Activated CD4-positive, alpha-beta T cell treated with anti-CD3 and anti-CD28 coated beads for 1 hour (primary cell): ENCODE data around the gene NHERF1.
A peak's percentile ranks its signal among the peaks of the same experiment; 100 is the strongest.

Source experiments
- DNase-seq: peaks from one replicate; pipeline ENCODE4 v3.0.0-alpha.2; 2020

The NHERF1 gene

GRCh38 chr17:74748529-74749278 is at the start of gene NHERF1:
TSS of gene NHERF1 (plus strand) at chr17:74748628. CDS start at chr17:74748847, 219 bp downstream.
- peak; percentile 91 for DNase-seq

- DNase-seq: no peak
Observed at GRCh38 chr17:74699236-74699635, 49.2 kb upstream of the NHERF1 start.

DNA sequence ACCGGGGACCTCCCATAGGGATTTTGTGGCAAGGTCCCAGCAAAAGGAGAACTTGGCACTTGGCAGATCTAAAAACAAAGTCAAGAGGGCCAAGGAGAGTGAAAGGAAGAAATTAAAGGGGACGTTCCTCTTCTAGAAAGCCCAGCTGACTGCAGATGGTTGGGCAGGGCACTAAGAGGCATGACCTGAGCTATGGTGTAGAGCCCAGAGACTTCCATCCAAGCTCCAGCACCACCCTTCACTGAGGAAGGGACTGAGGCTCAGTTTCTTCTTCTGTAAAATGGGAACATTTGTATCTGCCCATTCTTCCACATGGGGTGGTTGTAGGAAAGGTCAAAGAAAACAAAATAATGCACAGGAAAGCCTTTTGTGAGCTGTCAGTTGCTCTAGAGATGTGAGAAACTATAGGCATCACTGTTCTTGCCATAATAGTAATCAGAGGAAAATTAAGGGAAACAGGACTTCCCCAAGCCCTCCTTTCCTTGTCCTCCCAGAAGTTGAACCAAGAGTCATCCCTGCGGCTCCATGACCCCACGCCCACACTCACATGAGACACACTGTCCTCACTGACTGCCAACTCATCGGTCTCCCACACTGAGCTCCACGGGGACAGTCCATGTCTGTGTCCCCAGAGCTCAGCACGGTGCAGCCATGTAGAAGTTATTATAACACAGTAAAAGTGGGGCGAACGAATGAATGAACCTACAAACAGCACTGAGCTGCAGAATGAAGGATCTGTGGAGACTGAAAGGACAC is 46.1 kb upstream of the NHERF1 start:
- DNase-seq: no peak

DNA sequence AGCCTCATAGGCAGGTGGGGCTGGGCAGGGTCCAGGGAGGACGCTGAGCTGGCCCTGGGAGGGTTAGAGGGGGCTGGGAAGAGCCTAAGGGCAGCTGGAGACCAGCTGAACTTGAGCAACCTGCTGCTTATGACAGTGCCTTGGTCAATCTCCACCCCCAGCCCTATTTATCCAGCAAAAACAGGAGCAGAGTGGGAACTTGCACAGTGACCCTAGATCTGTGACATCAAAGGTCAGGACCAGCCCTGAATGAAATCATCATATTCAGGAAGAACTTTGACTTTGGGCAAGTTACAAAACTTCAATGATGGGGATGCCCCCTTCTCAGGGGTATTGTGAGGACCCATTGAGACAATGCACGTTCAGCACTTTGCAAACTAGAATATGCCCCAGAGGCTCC is 45.1 kb upstream of the NHERF1 start:
- no peak for DNase-seq

DNA sequence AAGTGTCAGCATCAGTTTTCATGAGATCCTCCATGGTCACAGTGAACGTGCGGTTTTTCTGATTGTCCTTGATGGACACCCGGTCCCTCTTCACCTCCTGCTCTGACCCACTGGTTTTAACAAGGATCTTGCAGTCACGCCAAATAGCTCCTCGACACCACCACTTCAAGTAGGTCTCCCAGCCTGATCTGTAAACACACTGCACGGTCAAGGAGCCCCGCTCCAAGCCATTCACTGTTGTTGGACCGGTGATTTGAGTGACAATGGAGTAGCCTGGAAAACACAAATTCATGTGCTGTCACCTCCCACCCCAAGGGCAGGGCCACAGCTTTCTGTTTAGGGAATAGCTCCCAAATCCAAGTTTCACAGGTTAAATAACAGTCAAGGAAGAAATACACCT is 43.9 kb upstream of the NHERF1 start:
- no peak for DNase-seq

DNA sequence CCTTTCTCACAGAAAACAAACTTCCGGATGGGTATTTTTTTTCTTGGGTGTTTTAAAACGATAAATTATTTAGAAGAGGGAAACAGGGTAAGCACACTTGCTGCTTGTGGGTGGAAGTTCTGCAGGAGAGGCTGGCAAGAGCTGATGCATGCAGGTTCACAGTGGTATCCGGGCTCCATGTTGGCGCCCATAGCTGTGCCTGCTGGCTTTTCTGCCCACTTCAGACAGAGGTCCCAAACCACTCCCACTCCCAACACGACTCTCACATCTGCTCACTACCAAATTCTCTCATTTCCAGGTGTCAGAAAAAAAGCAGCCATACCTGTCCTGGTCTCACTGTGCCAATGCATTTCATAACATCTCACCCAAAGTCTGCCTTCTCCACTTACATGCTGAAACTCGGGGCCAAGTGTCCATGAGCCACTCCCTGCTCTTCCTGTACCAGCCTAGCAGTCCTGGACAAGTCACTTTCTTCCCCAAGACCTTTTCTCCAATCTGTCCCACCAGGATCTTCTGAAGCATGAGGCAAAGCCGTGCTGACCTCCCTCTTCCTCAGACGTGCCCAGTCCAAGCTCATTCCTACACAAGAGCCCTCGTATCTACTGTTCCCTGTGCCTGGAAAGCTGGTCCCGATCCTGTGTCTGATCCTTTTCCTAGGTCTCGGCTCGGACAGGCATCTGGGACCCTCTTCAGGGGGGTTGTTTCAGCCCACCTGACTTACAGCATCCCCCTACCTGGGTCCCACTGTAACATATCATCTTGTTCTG is 37.2 kb upstream of the NHERF1 start:
- DNase-seq: no peak

DNA sequence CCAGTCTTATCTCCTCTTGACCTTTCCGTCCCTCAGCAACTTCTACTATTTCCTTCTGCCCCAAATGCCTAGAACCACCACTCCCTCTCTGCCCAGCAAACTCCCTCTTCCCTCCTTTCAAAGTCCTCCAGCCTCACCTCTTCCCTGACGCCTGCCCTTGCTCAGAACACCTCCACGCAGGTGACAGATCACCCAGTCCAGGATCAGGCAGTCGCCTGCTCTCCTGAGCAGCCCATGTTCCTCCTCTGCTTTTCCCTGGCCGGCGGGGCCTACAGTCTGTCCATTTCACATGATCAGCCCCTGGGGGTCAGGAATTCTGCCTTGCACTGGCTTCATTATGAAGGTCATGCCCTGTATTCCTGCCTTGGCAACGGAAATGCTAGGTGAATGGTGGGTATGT is 36.1 kb upstream of the NHERF1 start:
- DNase-seq: no peak

- DNase-seq: no peak
Observed at GRCh38 chr17:74712756-74713155, 35.7 kb upstream of the NHERF1 start, which contains the start of gene CD300LF. TSS of gene CD300LF (minus strand) at chr17:74712923. CDS start at chr17:74712866, 57 bp downstream.

GRCh38 chr17:74713171-74713755 is 35.2 kb upstream of the NHERF1 start:
- no peak for DNase-seq

GRCh38 chr17:74715144-74715543 is 33.3 kb upstream of the NHERF1 start:
- DNase-seq: no peak

GRCh38 chr17:74720506-74720905 is 27.9 kb upstream of the NHERF1 start:
- DNase-seq: no peak

DNA sequence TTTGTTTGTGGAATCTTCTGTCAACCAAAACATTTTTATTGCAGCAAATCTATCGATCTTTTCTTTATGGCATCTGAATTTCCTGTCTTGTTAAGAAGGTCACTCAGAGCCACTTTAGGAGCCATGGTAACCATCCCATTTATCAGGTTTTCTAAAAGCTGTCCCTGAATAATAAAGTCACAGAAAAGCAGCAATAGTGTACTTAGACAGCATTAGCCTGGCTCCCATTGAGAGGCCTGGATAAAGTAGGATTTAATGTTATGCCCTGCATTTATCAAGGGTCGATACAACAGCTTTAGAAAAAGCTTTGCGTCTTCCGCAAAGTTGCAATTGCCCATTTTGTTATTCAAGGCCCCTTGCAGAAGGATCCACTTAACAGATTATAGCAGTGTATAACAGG is 25.6 kb upstream of the NHERF1 start:
- no peak for DNase-seq

GRCh38 chr17:74723891-74724290 is 24.5 kb upstream of the NHERF1 start:
- DNase-seq: no peak

- no peak for DNase-seq
Observed at GRCh38 chr17:74725111-74725510, 23.3 kb upstream of the NHERF1 start.

DNA sequence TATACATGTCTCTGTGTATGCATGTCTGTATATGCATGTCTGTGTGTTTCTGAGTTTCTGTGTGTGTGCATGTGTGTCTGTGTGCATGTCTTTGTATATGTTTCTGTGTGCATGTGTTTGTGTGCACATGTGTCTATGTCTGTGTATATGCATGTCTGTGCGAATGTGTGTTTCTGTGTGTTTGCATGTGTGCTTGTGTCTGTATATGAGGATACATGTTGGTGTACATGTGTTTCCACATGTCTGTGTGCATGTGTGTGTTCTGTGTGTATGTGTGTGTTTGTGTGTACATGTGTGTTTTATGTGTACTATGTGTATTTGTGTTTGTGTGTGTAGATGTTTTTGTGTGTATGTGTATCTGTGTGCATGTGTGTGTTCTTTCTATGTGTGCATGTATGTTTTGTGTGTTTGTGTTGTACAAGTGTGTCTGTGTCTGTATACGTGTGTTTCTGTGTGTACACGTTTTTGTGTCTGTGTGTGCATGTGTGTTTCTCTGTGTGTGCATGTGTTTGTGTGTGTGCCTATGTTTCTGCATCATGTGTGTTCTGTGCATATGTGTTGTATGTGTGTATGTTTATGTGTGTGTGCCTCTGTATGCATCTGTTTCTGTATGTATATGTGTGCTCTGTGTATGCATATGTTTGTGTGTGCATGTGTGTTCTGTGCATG is 20.3 kb upstream of the NHERF1 start:
- DNase-seq: no peak

DNA sequence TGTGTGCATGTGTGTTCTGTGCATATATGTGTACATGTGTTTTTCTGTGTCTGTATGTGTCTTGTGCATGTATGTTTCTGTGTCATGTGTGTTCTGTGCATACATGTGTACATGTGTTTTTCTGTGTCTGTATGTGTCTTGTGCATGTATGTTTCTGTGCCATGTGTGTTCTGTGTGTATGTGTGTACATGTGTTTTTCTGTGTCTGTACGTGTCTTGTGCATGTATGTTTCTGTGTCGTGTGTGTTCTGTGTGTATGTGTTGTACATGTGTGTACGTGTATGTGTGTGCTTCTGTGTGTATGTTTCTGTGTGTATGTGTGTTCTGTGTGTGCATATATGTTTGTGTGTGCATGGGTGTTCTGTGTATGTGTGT is 19.7 kb upstream of the NHERF1 start:
- no peak for DNase-seq

DNA sequence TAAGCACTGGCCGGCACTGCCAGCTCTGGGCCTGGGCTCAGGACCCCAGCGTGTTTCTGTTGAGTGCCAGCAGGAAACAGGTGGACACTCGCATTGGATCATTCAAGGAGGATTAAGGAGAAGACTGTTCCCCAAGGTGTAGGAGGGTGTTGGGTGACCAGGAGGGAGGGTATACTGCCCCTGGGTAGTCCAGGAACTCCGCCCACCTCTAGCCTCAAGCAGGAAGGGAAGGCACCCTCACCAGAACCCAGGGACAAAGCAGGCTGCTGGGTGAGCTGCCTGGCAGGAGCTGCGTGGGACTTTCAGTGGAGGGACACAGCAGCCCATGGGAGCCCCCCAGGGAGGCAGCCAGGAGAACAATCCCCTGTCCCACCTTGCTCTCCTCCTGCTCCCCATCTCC is 19.1 kb upstream of the NHERF1 start:
- DNase-seq: no peak

GRCh38 chr17:74729866-74730265 is 18.6 kb upstream of the NHERF1 start:
- no peak for DNase-seq

DNA sequence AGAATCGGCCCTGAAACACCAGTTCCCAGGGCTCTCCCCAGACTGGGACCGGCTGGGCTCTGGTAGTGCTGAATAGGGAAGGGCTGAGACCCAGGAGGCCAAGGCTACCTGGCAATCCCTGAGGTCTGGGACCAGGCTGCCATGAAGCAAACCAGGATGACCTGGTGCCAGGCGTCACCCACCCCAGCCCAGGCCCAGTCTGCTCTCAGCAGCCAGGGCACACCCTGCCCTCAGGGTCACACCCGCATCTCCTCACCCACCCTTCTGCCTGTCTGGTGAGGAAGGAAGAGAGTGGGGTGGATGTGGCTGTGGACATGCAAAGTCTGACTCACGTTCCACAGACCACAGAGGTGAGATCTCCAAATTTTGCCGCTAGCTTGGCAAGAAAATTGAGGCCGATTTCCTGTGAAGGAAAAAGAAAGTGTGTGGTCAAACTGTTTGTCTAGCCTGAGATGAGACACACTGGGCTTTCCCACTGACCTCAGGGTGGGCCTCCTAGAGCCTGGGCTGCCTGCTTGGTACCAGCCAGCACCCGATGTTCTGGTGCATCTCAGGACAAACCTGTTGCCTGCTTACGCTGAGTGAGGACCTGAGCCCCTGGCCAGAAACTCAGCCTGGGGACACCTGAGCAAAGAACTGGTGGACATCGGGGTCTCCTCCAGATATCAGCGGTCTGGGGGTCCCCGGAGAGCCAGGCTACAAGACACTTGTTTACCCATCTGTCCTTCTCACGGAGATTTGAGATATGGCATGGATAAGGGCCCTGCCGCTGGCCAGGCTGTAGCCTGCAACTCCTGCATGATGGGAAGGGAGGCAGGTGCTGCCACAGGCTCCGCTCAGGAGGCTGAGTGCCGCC is 17.7 kb upstream of the NHERF1 start:
- no peak for DNase-seq

GRCh38 chr17:74731347-74731605 is 17.2 kb upstream of the NHERF1 start:
- DNase-seq: no peak

DNA sequence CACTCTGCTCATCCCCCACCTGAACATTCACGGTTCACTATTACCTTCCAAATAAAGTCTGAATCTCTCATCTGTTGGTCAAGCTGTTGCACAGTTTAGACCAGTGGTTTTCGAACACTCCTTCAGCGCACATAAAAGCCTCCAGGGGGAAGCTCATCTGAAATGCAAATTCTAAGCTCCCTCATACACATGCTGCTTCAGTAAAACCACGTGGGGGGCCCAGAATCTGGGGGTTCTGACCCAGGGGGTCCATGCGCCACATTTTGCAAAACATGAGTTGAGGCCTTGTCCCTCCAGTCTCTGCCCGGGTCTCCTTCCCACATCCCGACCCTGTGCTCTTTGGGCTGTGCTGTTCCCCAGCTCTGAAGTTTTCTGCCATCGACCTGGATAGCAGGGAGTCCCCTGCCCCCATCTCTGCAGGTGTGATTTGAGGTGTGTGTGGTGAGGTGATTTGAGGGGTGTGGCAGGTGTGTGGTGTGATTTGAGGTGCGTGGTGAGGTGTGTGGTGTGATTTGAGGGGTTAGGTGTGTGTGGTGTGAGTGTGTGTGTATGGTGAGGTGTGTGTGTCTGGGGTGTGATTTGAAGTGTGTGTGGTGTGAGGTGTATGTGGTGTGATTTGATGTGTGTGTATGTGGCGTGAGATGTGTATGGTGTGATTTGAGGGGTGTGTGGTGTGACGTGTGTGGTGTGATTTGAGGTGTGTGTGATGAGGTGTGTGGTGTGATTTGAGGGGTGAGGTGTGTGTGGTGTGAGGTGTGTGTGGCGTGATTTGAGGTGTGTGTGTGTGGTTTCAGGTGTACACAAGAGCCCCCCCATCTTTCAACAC is 16.2 kb upstream of the NHERF1 start:
- no peak for DNase-seq
